Lung microvascular endothelial cell (primary cell): Measurements from ENCODE around the gene SPATA13. TPM values are rescaled to one million over a fixed set of nuclear protein-coding genes. Genes with fewer than 3 reads are reported as not detected.

ENCODE experiments used
- DNase-seq, 2 donors: peaks; one replicate each; pipeline versions ENCODE4 v3.0.0 to v3.0.0-alpha.2; 2010; ENCODE audit warnings: low read depth in 2 of 2
- total RNA-seq: library from RNA; depleted of rRNA; stranded (reverse); fragments of >200 nt; gene quantifications from 2 replicates; pipeline ENCODE4 v1.2.1, GENCODE V29; 2014

Gene SPATA13
- total RNA-seq, 1 donor from 2014 or later: 0.99 TPM

GRCh38 chr13:24221007-24221406, 60.5 kb downstream of the SPATA13 start:
- no peak for DNase-seq

- DNase-seq: no peak
Measured at GRCh38 chr13:24222756-24223155, 62.2 kb downstream of the SPATA13 start.

- no peak for DNase-seq
Measured at GRCh38 chr13:24223341-24224231, 63.1 kb downstream of the SPATA13 start.

- DNase-seq: no peak
Measured at GRCh38 chr13:24224232-24224680, 63.7 kb downstream of the SPATA13 start.

GRCh38 chr13:24225062-24225461, 64.5 kb downstream of the SPATA13 start:
- no peak for DNase-seq

GRCh38 chr13:24225930-24226329, 65.4 kb downstream of the SPATA13 start:
- no peak for DNase-seq

GRCh38 chr13:24226762-24227161, 66.2 kb downstream of the SPATA13 start:
- no peak for DNase-seq

- peak; percentile 76 to 79 for DNase-seq
Measured at GRCh38 chr13:24228852-24229458, 68.4 kb downstream of the SPATA13 start.

- no peak for DNase-seq
Measured at GRCh38 chr13:24230428-24231072, 70.0 kb downstream of the SPATA13 start.

- DNase-seq: no peak
Measured at GRCh38 chr13:24231377-24231776, 70.9 kb downstream of the SPATA13 start.

GRCh38 chr13:24232037-24232436, 71.5 kb downstream of the SPATA13 start:
- DNase-seq: no peak

- DNase-seq: no peak
Measured at GRCh38 chr13:24232474-24232873, 72.0 kb downstream of the SPATA13 start.

- DNase-seq: peak; percentile 16 to 28
Measured at GRCh38 chr13:24233351-24233901, 72.9 kb downstream of the SPATA13 start.

- no peak for DNase-seq
Measured at GRCh38 chr13:24234200-24234915, 73.8 kb downstream of the SPATA13 start.

GRCh38 chr13:24237356-24237755, 76.8 kb downstream of the SPATA13 start:
- no peak for DNase-seq

- DNase-seq: no peak
Measured at GRCh38 chr13:24241336-24241735, 80.8 kb downstream of the SPATA13 start.

- no peak for DNase-seq
Measured at GRCh38 chr13:24242100-24242499, 81.6 kb downstream of the SPATA13 start.

- no peak for DNase-seq
Measured at GRCh38 chr13:24243302-24243701, 82.8 kb downstream of the SPATA13 start.

- no peak for DNase-seq
Measured at GRCh38 chr13:24244802-24245201, 84.3 kb downstream of the SPATA13 start.

- no peak for DNase-seq
Measured at GRCh38 chr13:24247016-24247415, 86.5 kb downstream of the SPATA13 start.

- DNase-seq: no peak
Measured at GRCh38 chr13:24249624-24250023, 89.1 kb downstream of the SPATA13 start.
